Measurements from ENCODE around the gene PCSK5.

PCSK5 gene

GRCh38 chr9:76115982-76116646, 225.6 kb downstream of the PCSK5 start:
- H3K4me3 ChIP-seq (ENCODE audit: low read depth, low read length), result no peak overlapping the region
- POLR2A ChIA-PET, result no interaction called here
- CTCF ChIA-PET, result no interaction called here
- TF ChIP-seq CTCF (IDR thresholded peaks at IDR 0.05; ENCODE audit: insufficient read depth, low read length, missing control alignments), result no peak
- DNase-seq (ENCODE audit: low read depth, low spot score), result no peak

DNA sequence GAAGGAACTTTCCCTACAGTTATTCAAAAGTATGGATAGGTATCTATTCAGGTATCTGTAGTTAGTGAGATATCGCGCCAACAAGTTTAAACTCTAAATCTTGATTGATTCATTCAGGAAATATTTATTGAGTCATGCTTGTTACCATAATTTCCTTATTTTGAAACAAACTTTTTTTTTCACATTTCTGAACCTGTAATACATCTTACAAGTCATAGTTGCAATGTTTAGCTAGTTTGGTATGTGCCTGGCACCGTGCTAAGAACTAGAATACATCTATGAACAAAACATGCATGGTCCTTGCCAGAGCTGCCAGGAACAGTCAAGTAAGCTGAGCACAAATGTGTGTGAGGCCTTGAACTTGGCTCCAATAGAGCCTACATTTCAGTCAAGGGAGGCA, 226.4 kb downstream of the PCSK5 start:
- no peak for TF ChIP-seq CTCF (IDR thresholded peaks at IDR 0.05; ENCODE audit: insufficient read depth, low read length, missing control alignments)
- DNase-seq (ENCODE audit: low read depth, low spot score), result no peak
- CTCF ChIA-PET, result no interaction called here
- no peak overlapping the region for H3K4me3 ChIP-seq (ENCODE audit: low read depth, low read length)
- POLR2A ChIA-PET, result no interaction called here

GRCh38 chr9:76127637-76128036, 237.2 kb downstream of the PCSK5 start:
- no peak for DNase-seq (ENCODE audit: low read depth, low spot score)
- POLR2A ChIA-PET, result no interaction called here
- H3K4me3 ChIP-seq (ENCODE audit: low read depth, low read length), result no peak overlapping the region
- no peak for TF ChIP-seq CTCF (IDR thresholded peaks at IDR 0.05; ENCODE audit: insufficient read depth, low read length, missing control alignments)
- CTCF ChIA-PET, result no interaction called here

DNA sequence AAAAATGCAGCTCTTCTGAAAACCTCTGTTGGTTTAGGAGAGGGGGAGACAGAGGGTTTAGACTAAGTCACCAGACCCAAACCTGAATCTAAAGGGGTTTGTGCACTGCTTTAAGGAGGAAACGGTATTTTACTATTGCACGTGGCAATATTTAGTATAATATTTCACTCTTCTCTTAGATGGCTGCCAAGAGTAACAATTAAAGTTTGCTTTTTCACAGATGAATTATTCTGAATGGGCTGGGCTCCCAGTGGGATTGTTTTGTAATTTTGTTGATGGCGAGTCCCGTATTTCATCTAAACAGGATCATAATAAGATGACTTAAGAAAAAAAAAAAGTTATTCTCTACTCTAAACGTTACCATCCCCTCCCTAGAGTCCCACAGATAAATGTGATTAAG, 245.4 kb downstream of the PCSK5 start:
- POLR2A ChIA-PET, result no interaction called here
- DNase-seq (ENCODE audit: low read depth, low spot score), result no peak
- no peak for TF ChIP-seq CTCF (IDR thresholded peaks at IDR 0.05; ENCODE audit: insufficient read depth, low read length, missing control alignments)
- no peak overlapping the region for H3K4me3 ChIP-seq (ENCODE audit: low read depth, low read length)
- CTCF ChIA-PET, result no interaction called here

GRCh38 chr9:76136986-76137385, 246.5 kb downstream of the PCSK5 start:
- ChIA-PET CTCF (no interaction called here), POLR2A (no interaction called here)
- H3K4me3 ChIP-seq (ENCODE audit: low read depth, low read length), result no peak overlapping the region
- DNase-seq (ENCODE audit: low read depth, low spot score), result peak; percentile 4
- no peak for TF ChIP-seq CTCF (IDR thresholded peaks at IDR 0.05; ENCODE audit: insufficient read depth, low read length, missing control alignments)

- no peak for DNase-seq (ENCODE audit: low read depth, low spot score)
- ChIA-PET CTCF (no interaction called here), POLR2A (no interaction called here)
- TF ChIP-seq CTCF (IDR thresholded peaks at IDR 0.05; ENCODE audit: insufficient read depth, low read length, missing control alignments), result no peak
- no peak overlapping the region for H3K4me3 ChIP-seq (ENCODE audit: low read depth, low read length)
These were observed 247.5 kb downstream of the PCSK5 start for GRCh38 chr9:76137931-76138330.

Data from AG04449 (cell line).